Effector memory CD4-positive, alpha-beta T cell (primary cell): ENCODE results near the gene LDLRAD4.
"Not testable (repeated sequence)": the region's sequence is repeated elsewhere in the genome, so short reads cannot be mapped to it uniquely, and the experiment has no call there.

Experiments
- DNase-seq, 3 donors: peaks; one replicate each; pipeline ENCODE4 v3.0.0-alpha.2; 2020
- H3K27ac ChIP-seq: 2 replicates; pipeline ENCODE4 v1.7.0; 2013; ENCODE audit warnings: mild to moderate bottlenecking, low read length, moderate library complexity; ENCODE audit not compliant: insufficient read depth, poor library complexity, severe bottlenecking
- H3K27me3 ChIP-seq: replicated peaks from 2 replicates; pipeline ENCODE4 v1.7.0; 2013; ENCODE audit warnings: mild to moderate bottlenecking, low read length; ENCODE audit not compliant: insufficient read depth, control insufficient read depth, poor library complexity, severe bottlenecking
- H3K36me3 ChIP-seq: 2 replicates; pipeline ENCODE4 v1.7.0; 2013; ENCODE audit warnings: mild to moderate bottlenecking, low read length, moderate library complexity; ENCODE audit not compliant: control insufficient read depth, insufficient read depth
- H3K4me1 ChIP-seq: 2 replicates; pipeline ENCODE4 v1.7.0; 2013; ENCODE audit warnings: low read length, mild to moderate bottlenecking; ENCODE audit not compliant: control insufficient read depth, insufficient read depth, poor library complexity, severe bottlenecking
- H3K4me3 ChIP-seq: 2 replicates; pipeline ENCODE4 v1.7.0; 2013; ENCODE audit warnings: low read length, low read depth, mild to moderate bottlenecking; ENCODE audit not compliant: insufficient read depth, poor library complexity, severe bottlenecking
- H3K9me3 ChIP-seq: 2 replicates; pipeline ENCODE4 v1.7.0; 2013; ENCODE audit warnings: mild to moderate bottlenecking, low read length, moderate library complexity; ENCODE audit not compliant: control insufficient read depth

LDLRAD4 gene

DNA sequence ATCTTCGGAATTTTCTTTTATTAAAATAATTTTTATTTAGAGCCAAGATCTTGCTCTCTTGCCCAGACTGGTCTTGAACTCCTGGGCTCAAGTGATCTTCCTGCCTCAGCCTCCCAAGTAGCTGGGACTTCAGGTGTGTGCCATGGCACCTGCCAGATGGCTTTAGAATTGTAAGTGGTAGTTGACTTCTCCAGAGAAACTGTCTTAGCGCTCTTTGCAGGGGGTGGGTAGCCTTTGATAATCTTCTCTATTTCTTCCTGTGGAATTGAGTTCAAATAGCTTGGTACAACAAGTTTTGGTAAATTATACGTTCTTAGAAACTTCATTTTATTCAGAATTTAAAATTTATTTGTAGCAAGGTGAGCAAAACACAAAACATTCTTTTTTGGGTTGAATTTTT, 113.3 kb downstream of the LDLRAD4 start:
- no peaks in the 10 kb centered on the region for H3K27me3 ChIP-seq
- H3K36me3 ChIP-seq: no peaks in the 10 kb centered on the region
- no peak overlapping the region for H3K27ac ChIP-seq
- no peaks in the 10 kb centered on the region for H3K4me1 ChIP-seq
- DNase-seq: no peak
- no peak overlapping the region for H3K4me3 ChIP-seq
- no peaks in the 10 kb centered on the region for H3K9me3 ChIP-seq

- Histone ChIP-seq H3K27ac (no peak overlapping the region), H3K4me1 (no peaks in the 10 kb centered on the region), H3K36me3 (no peaks in the 10 kb centered on the region), H3K9me3 (no peaks in the 10 kb centered on the region), H3K4me3 (no peak overlapping the region), H3K27me3 (no peaks in the 10 kb centered on the region)
- no peak for DNase-seq
Measured at GRCh38 chr18:13332874-13333273, 114.3 kb downstream of the LDLRAD4 start.

GRCh38 chr18:13335903-13336302, 117.3 kb downstream of the LDLRAD4 start:
- H3K4me1 ChIP-seq: no peaks in the 10 kb centered on the region
- no peaks in the 10 kb centered on the region for H3K27me3 ChIP-seq
- no peaks in the 10 kb centered on the region for H3K36me3 ChIP-seq
- no peak overlapping the region for H3K27ac ChIP-seq
- DNase-seq: no peak
- no peaks in the 10 kb centered on the region for H3K9me3 ChIP-seq
- no peak overlapping the region for H3K4me3 ChIP-seq

- no peak overlapping the region for H3K4me3 ChIP-seq
- no peaks in the 10 kb centered on the region for H3K9me3 ChIP-seq
- H3K4me1 ChIP-seq: no peaks in the 10 kb centered on the region
- DNase-seq: no peak
- H3K36me3 ChIP-seq: no peaks in the 10 kb centered on the region
- no peaks in the 10 kb centered on the region for H3K27me3 ChIP-seq
- no peak overlapping the region for H3K27ac ChIP-seq
Measured at GRCh38 chr18:13336841-13337240, 118.3 kb downstream of the LDLRAD4 start.

GRCh38 chr18:13337369-13337768, 118.8 kb downstream of the LDLRAD4 start:
- Histone ChIP-seq H3K27ac (no peak overlapping the region), H3K9me3 (no peaks in the 10 kb centered on the region), H3K4me3 (no peak overlapping the region), H3K36me3 (no peaks in the 10 kb centered on the region), H3K27me3 (no peaks in the 10 kb centered on the region), H3K4me1 (no peaks in the 10 kb centered on the region)
- DNase-seq: no peak

GRCh38 chr18:13338318-13338717, 119.8 kb downstream of the LDLRAD4 start:
- Histone ChIP-seq H3K4me3 (no peak overlapping the region), H3K27ac (no peak overlapping the region), H3K36me3 (no peaks in the 10 kb centered on the region), H3K27me3 (no peaks in the 10 kb centered on the region), H3K4me1 (no peaks in the 10 kb centered on the region), H3K9me3 (no peaks in the 10 kb centered on the region)
- no peak for DNase-seq

- Histone ChIP-seq H3K27me3 (no peaks in the 10 kb centered on the region), H3K9me3 (no peaks in the 10 kb centered on the region), H3K4me3 (no peak overlapping the region), H3K27ac (no peak overlapping the region), H3K4me1 (no peaks in the 10 kb centered on the region), H3K36me3 (no peaks in the 10 kb centered on the region)
- DNase-seq: no peak
Measured at GRCh38 chr18:13339653-13340052, 121.1 kb downstream of the LDLRAD4 start.

- H3K27me3 ChIP-seq, H3K9me3 ChIP-seq, DNase-seq, H3K4me1 ChIP-seq, H3K4me3 ChIP-seq, H3K27ac ChIP-seq, H3K36me3 ChIP-seq: not testable (repeated sequence)
Measured at GRCh38 chr18:13346449-13346848, 127.9 kb downstream of the LDLRAD4 start.

- Histone ChIP-seq H3K27ac (no peak overlapping the region), H3K36me3 (no peaks in the 10 kb centered on the region), H3K4me3 (no peak overlapping the region), H3K9me3 (no peaks in the 10 kb centered on the region), H3K4me1 (peaks cover 5% of the 10 kb centered on the region), H3K27me3 (no peaks in the 10 kb centered on the region)
- DNase-seq: no peak
Measured at GRCh38 chr18:13353084-13353823, 134.7 kb downstream of the LDLRAD4 start.

DNA sequence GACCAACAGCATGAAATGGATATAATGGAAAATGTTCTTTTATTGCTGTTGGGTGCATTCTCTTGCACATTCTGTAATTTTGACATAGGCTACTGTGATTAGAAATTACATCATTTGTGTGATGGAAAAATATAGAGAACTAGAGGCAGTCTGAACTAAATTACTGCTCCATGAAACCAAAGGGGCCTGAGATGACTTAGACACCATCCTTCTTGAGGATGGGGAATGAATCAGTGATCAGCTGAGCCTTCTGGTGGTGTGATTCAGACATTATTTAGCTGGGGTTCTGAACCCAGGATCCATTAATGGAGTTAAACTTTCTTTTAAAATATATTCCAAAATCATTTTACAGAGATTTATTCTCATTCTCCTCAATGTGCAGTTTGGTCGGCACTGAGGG, 135.8 kb downstream of the LDLRAD4 start:
- H3K4me1 ChIP-seq: peaks cover 5% of the 10 kb centered on the region
- no peaks in the 10 kb centered on the region for H3K9me3 ChIP-seq
- H3K36me3 ChIP-seq: no peaks in the 10 kb centered on the region
- no peak for DNase-seq
- H3K27ac ChIP-seq: no peak overlapping the region
- no peaks in the 10 kb centered on the region for H3K27me3 ChIP-seq
- no peak overlapping the region for H3K4me3 ChIP-seq
